HepG2 (cell line): ENCODE results near the gene ZNF548. TPM values are rescaled to one million over a fixed set of nuclear protein-coding genes. Genes with fewer than 3 reads are reported as not detected.

Source experiments
- ARID2 ChIP-seq: sonication (generic); formaldehyde crosslinking; IDR thresholded peaks from 2 replicates; pipeline ENCODE4 v1.8.1; 2022; ENCODE audit warnings: mild to moderate bottlenecking, missing genetic modification reagents, borderline replicate concordance
- ARNTL ChIP-seq: sonication (generic); formaldehyde crosslinking; IDR thresholded peaks from 2 replicates; pipeline ENCODE4 v1.4.0; 2020; ENCODE audit warnings: mild to moderate bottlenecking, missing genetic modification reagents
- BORCS8-MEF2B ChIP-seq: sonication (generic); formaldehyde crosslinking; IDR thresholded peaks from 2 replicates; pipeline ENCODE4 v1.8.0; 2022; ENCODE audit warnings: mild to moderate bottlenecking, missing genetic modification reagents
- CBX5 ChIP-seq: sonication (generic); formaldehyde crosslinking; IDR thresholded peaks from 2 replicates; pipeline ENCODE4 v1.4.0; 2020; ENCODE audit warnings: missing genetic modification reagents, borderline replicate concordance
- CREM ChIP-seq, 2 experiments: sonication (generic) in 1 of 2; formaldehyde crosslinking in 1 of 2; IDR thresholded peaks; 2 replicates each; pipeline versions ENCODE4 v1.4.0 to v1.6.1; 2016 to 2020; ENCODE audit warnings: antibody characterized with exemption in 1 of 2, mild to moderate bottlenecking in 1 of 2, missing genetic modification reagents in 1 of 2
- DNMT3B ChIP-seq: conservative IDR thresholded peaks from 2 replicates; pipeline ENCODE4 v1.6.1; 2016; ENCODE audit warnings: missing biosample characterization, control low read depth
- EP300 ChIP-seq, 3 experiments: sonication (generic) in 1 of 3; formaldehyde crosslinking in 1 of 3; IDR thresholded peaks; 2 replicates each; pipeline versions ENCODE4 v1.5.1 to v1.6.1; 2011 to 2020; ENCODE audit warnings: low read depth in 2 of 3, low read length in 2 of 3, borderline replicate concordance in 1 of 3, improper control_type of control experiment in 1 of 3, mild to moderate bottlenecking in 1 of 3, missing genetic modification reagents in 1 of 3, moderate library complexity in 1 of 3
- FOXA1 ChIP-seq, 2 experiments: fragments of 450-650 bp in 1 of 2; sonication (generic) in 1 of 2; formaldehyde crosslinking in 1 of 2; IDR thresholded peaks; 2 replicates each; pipeline versions ENCODE4 v1.4.0 to v1.6.1; 2016 to 2020; ENCODE audit warnings: missing genetic modification reagents in 1 of 2
- GATAD1 ChIP-seq: IDR thresholded peaks from 2 replicates; pipeline ENCODE4 v1.6.1; 2016; ENCODE audit warnings: missing genetic modification reagents, missing compliant biosample characterization
- IRF9 ChIP-seq: sonication (generic); formaldehyde crosslinking; IDR thresholded peaks from 2 replicates; pipeline ENCODE4 v1.8.0; 2022; ENCODE audit warnings: missing genetic modification reagents, mild to moderate bottlenecking, borderline replicate concordance
- KDM2A ChIP-seq: sonication (generic); formaldehyde crosslinking; IDR thresholded peaks from 2 replicates; pipeline ENCODE4 v1.4.0; 2020; ENCODE audit warnings: low read depth, missing genetic modification reagents, borderline replicate concordance
- NCOA5 ChIP-seq: sonication (generic); formaldehyde crosslinking; IDR thresholded peaks from 2 replicates; pipeline ENCODE4 v1.4.0; 2020; ENCODE audit warnings: missing genetic modification reagents
- NFKB2 ChIP-seq: sonication (generic); formaldehyde crosslinking; IDR thresholded peaks from 2 replicates; pipeline ENCODE4 v1.4.0; 2020; ENCODE audit warnings: missing genetic modification reagents, borderline replicate concordance
- NKX3-1 ChIP-seq: sonication (generic); formaldehyde crosslinking; IDR thresholded peaks from 2 replicates; pipeline ENCODE4 v1.5.0; 2020; ENCODE audit warnings: missing genetic modification reagents
- PCBP1 ChIP-seq: fragments of 200-400 bp; formaldehyde crosslinking; IDR thresholded peaks from 2 replicates; pipeline ENCODE4 v1.6.1; 2017; ENCODE audit warnings: mild to moderate bottlenecking, low read depth, low read length, borderline replicate concordance
- POGZ ChIP-seq: sonication (generic); formaldehyde crosslinking; IDR thresholded peaks from 2 replicates; pipeline ENCODE4 v1.4.0; 2020; ENCODE audit warnings: mild to moderate bottlenecking, missing genetic modification reagents
- TGIF2 ChIP-seq: IDR thresholded peaks from 2 replicates; pipeline ENCODE4 v1.6.1; 2016; ENCODE audit warnings: control low read depth, missing compliant biosample characterization
- YY1 ChIP-seq: IDR thresholded peaks from 2 replicates; pipeline ENCODE4 v1.6.1; 2011; ENCODE audit warnings: low read length, low read depth, moderate library complexity, mild to moderate bottlenecking; ENCODE audit not compliant: insufficient read depth, insufficient replicate concordance
- ZNF205 ChIP-seq: IDR thresholded peaks from 2 replicates; pipeline ENCODE4 v1.6.1; 2018; ENCODE audit warnings: missing biosample characterization, missing genetic modification reagents
- ZNF530 ChIP-seq: sonication (generic); formaldehyde crosslinking; IDR thresholded peaks from 2 replicates; pipeline ENCODE4 v1.5.0; 2020; ENCODE audit warnings: low read depth, mild to moderate bottlenecking, missing genetic modification reagents
- ZNF552 ChIP-seq: sonication (generic); formaldehyde crosslinking; IDR thresholded peaks from 2 replicates; pipeline ENCODE4 v1.9.0; 2022; ENCODE audit warnings: missing genetic modification reagents, mild to moderate bottlenecking, borderline replicate concordance
- ZNF639 ChIP-seq: conservative IDR thresholded peaks from 2 replicates; pipeline ENCODE4 v1.6.1; 2018; ENCODE audit warnings: missing genetic modification reagents
- ZNF782 ChIP-seq: sonication (generic); formaldehyde crosslinking; IDR thresholded peaks from 2 replicates; pipeline ENCODE4 v1.4.0; 2020; ENCODE audit warnings: missing genetic modification reagents, mild to moderate bottlenecking, borderline replicate concordance
- polyA plus RNA-seq, 8 experiments: library from polyadenylated mRNA; depleted of rRNA in 3 of 8; stranded (reverse) in 7 of 8; unstranded in 1 of 8; fragments of >200 nt; fragmentation: Illumina TruSeq in 4 of 8; extraction: Trizol in 4 of 8; gene quantifications; 2 replicates each; pipeline versions ENCODE4 v1.2.1 to v1.2.3, GENCODE V29; 2011 to 2016; ENCODE audit warnings: low read depth in 4 of 8, missing spikeins in 1 of 8, mixed read lengths in 1 of 8; ENCODE audit not compliant: insufficient read depth in 1 of 8
- total RNA-seq, 5 experiments: library from RNA; depleted of rRNA; stranded (reverse); fragments of >200 nt; fragmentation: Illumina TruSeq; extraction: Trizol; gene quantifications; 2 replicates each; pipeline ENCODE4 v1.2.3, GENCODE V29; 2016; ENCODE audit warnings: low read depth in 1 of 5
- TF ChIP-seq, protein P1 (sequence below): IDR thresholded peaks from 2 replicates; pipeline ENCODE4 v1.6.1; 2016; ENCODE audit warnings: missing compliant biosample characterization, missing genetic modification reagents, borderline replicate concordance
- TF ChIP-seq, protein P2 (sequence below), 2 experiments: fragments of 450-650 bp in 1 of 2; sonication (generic) in 1 of 2; formaldehyde crosslinking; IDR thresholded peaks; 2 replicates each; pipeline versions ENCODE4 v1.5.0 to v1.8.0; 2020 to 2022; ENCODE audit warnings: mild to moderate bottlenecking in 1 of 2, missing genetic modification reagents in 1 of 2

ZNF548 gene
- total and polyA plus RNA-seq, 2 of the 13 experiments (the other 11 are each of a cell fraction or from before 2014, with no cell fraction given), result 19.6 to 24.9 TPM

- TF ChIP-seq ZNF639 (CRISPR knock-in tag), result peak; percentile 71
- no peak for TF ChIP-seq NCOA5 (CRISPR knock-in tag)
- TF ChIP-seq DNMT3B (CRISPR knock-in tag), result no peak
- TF ChIP-seq NKX3-1 (CRISPR knock-in tag), result no peak
- TF ChIP-seq, protein P1, sequence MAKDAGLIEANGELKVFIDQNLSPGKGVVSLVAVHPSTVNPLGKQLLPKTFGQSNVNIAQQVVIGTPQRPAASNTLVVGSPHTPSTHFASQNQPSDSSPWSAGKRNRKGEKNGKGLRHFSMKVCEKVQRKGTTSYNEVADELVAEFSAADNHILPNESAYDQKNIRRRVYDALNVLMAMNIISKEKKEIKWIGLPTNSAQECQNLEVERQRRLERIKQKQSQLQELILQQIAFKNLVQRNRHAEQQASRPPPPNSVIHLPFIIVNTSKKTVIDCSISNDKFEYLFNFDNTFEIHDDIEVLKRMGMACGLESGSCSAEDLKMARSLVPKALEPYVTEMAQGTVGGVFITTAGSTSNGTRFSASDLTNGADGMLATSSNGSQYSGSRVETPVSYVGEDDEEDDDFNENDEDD (CRISPR knock-in tag), result peak; percentile 56; the same call in 1 of the 2 replicates
- TF ChIP-seq IRF9 (CRISPR knock-in tag), result peak; percentile 83
- TF ChIP-seq, protein P2, sequence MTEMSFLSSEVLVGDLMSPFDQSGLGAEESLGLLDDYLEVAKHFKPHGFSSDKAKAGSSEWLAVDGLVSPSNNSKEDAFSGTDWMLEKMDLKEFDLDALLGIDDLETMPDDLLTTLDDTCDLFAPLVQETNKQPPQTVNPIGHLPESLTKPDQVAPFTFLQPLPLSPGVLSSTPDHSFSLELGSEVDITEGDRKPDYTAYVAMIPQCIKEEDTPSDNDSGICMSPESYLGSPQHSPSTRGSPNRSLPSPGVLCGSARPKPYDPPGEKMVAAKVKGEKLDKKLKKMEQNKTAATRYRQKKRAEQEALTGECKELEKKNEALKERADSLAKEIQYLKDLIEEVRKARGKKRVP (CRISPR knock-in tag; IDR thresholded peaks at IDR 0.05), result peak in 1 of 2 experiments; percentile 78; a peak in 2 of 4 replicates
- peak; percentile 37; the same call in 1 of the 2 replicates for TF ChIP-seq ARNTL (CRISPR knock-in tag)
- TF ChIP-seq ZNF530 (CRISPR knock-in tag), result no peak
- TF ChIP-seq NFKB2 (CRISPR knock-in tag), result no peak; the same call in 1 of the 2 replicates
- peak; percentile 59; the same call in 1 of the 2 replicates for TF ChIP-seq CBX5 (CRISPR knock-in tag)
- 0 out of 2 replicates have a peak, but pooled peaks have one; percentile 69 for TF ChIP-seq PCBP1
- TF ChIP-seq CREM (IDR thresholded peaks at IDR 0.05), result peak; percentile 99
- TF ChIP-seq CREM (CRISPR knock-in tag; IDR thresholded peaks at IDR 0.05), result peak; percentile 81
- 0 out of 2 replicates have a peak, but pooled peaks have one; percentile 6 for TF ChIP-seq TGIF2
- TF ChIP-seq ZNF205, result peak; percentile 50; the same call in 1 of the 2 replicates
- TF ChIP-seq KDM2A (CRISPR knock-in tag), result peak; percentile 89
- no peak for TF ChIP-seq ARID2 (CRISPR knock-in tag)
- TF ChIP-seq ZNF782 (CRISPR knock-in tag), result no peak
- peak; percentile 84 for TF ChIP-seq YY1
- TF ChIP-seq FOXA1 (IDR thresholded peaks at IDR 0.05), result no peak
- peak; percentile 51 for TF ChIP-seq FOXA1 (CRISPR knock-in tag; IDR thresholded peaks at IDR 0.05)
- TF ChIP-seq GATAD1 (CRISPR knock-in tag), result peak; percentile 95
- peak; percentile 83 for TF ChIP-seq POGZ (CRISPR knock-in tag)
- TF ChIP-seq ZNF552, result no peak
- TF ChIP-seq EP300 (IDR thresholded peaks at IDR 0.05; ENCODE audit: low read depth in 2 of 2, low read length in 2 of 2), result no peak
- TF ChIP-seq EP300 (CRISPR knock-in tag; IDR thresholded peaks at IDR 0.05; ENCODE audit: borderline replicate concordance), result no peak
- TF ChIP-seq BORCS8-MEF2B (CRISPR knock-in tag), result peak; percentile 4; the same call in 1 of the 2 replicates
Observed at GRCh38 chr19:57362997-57363687, 26.5 kb upstream of the ZNF548 start, which contains the start of the genes TRAPPC2B and ZNF547 (continued).
